Measurements from ENCODE around the gene MYH15. TPM values are rescaled to one million over a fixed set of nuclear protein-coding genes. Genes with fewer than 3 reads are reported as not detected.
A peak's percentile ranks its signal among the peaks of the same experiment; 100 is the strongest.

Gene MYH15
- total RNA-seq = under 1 TPM in 7 of 9 donors, not detected in 2; 0.07 to 0.67 (median 0.19) TPM
- 1 to 10 TPM in 1 of 3 donors, under 1 TPM in 2; 0.13 to 1.0 (median 0.49) TPM for polyA plus RNA-seq
- long read RNA-seq, donor 1 = 0 reads
- long read RNA-seq, donor 2 = 0 reads
- long read RNA-seq, donor 3 = 0 reads
- long read RNA-seq, donor 4 = 0 reads
- long read RNA-seq, donor 5 = 0 reads
- long read RNA-seq, donor 6, partial matches to known transcripts = 0 of 2 reads
- long read RNA-seq, donor 6, other reads (novel, unspliced or antisense) = 2 of 2 reads
- long read RNA-seq, donor 7 = 0 reads
- long read RNA-seq, donor 8 = 0 reads
- long read RNA-seq, donor 9 = 0 reads
- long read RNA-seq, donor 10 = 0 reads

DNA sequence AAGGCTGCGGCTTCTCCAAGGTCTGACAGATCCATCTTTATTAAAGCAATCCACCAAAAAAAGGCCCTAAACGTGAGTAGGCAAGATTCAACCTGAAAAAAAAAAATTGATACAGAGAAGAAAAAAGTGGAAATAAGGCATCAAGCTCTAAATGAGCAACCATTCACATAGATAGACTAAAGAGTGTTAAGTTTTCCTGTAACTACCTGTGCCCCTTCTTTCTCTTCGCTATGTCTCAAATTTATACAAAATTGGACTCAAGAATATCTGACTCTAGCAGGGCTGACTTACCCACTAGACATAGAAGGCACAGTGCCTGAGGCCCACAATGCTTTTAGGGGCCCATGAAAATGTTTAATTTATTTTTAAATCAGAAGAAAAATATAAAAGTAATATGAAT is at the start of gene MYH15:
Gene MYH15, minus strand, starts transcription at position 101 of the 400 bp plus-strand sequence. Its CDS starts 66 bp downstream, at position 35.
- TF ChIP-seq POLR2A (IDR thresholded peaks at IDR 0.05) (no peak), CTCF (IDR thresholded peaks at IDR 0.05) (no peak)
- Histone ChIP-seq H3K9me3 (replicated peaks in 1 of 3) (no peaks in the 10 kb centered on the region), H3K27ac (peak within 1 kb of the TSS in 1 of 5 donors; percentile 6), H3K4me1 (replicated peaks in 1 of 2) (no peaks in the 10 kb centered on the region), H3K4me3 (no peak within 1 kb of the TSS), H3K27me3 (no peaks in the 10 kb centered on the region), H3K36me3 (replicated peaks in 1 of 2) (no peaks in the 10 kb centered on the region)
- 86 to 95% (median 89%) methylated on average over 3 of the region's 3 CpGs for WGBS, 4 donors
- intact Hi-C loops (cut with DNase I) = no loop called here
- DNase-seq = no peak

GRCh38 chr3:108555966-108556581 is 45.7 kb upstream of the MYH15 start:
- intact Hi-C loops (cut with DNase I) = no loop called here
- WGBS, 4 donors = 76 to 88% (median 86%) methylated on average over 2 of the region's 2 CpGs
- Histone ChIP-seq H3K4me1 (replicated peaks in 1 of 2) (no peaks in the 10 kb centered on the region), H3K36me3 (replicated peaks in 1 of 2) (no peaks in the 10 kb centered on the region), H3K9me3 (replicated peaks in 1 of 3) (peaks cover 0 to 5% (median 0%) of the 10 kb centered on the region in 3 donors), H3K27me3 (no peaks in the 10 kb centered on the region), H3K27ac (no peak overlapping the region), H3K4me3 (no peak overlapping the region)
- TF ChIP-seq POLR2A (IDR thresholded peaks at IDR 0.05) (no peak), CTCF (IDR thresholded peaks at IDR 0.05) (no peak)
- DNase-seq = no peak

DNA sequence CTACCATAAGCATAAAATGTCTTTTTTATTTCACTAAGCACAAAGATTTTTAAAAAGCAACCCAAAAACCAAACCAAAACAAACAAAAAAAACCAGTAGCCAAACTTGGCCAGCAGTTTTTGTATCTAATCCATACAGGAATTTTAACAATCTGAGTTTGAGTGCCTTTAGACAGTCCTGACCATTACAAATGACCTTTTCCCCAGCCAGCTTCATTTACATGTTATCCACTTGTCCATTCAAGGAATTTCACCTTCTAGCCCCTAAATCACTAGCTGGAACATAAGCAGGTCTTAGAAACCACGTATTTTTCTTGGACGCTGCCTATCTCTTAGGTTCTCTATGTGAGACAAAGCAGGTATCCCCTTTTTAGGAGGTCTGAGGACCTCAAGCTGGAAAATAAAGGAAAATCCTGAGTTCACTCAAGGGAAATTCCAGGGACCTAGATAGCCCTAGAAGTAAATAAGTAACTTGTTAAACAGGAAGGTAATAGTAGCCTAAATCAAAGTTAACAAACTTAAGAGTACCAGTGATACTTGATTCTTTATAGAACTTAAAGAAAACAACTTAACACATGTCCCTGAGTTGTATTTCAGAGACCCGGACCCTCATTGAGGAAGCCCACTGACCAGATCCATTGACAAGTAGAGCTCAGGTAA is 44.6 kb upstream of the MYH15 start:
- Histone ChIP-seq H3K4me3 (no peak overlapping the region), H3K9me3 (replicated peaks in 1 of 3) (peaks cover 0 to 5% (median 0%) of the 10 kb centered on the region in 3 donors), H3K27me3 (no peaks in the 10 kb centered on the region), H3K4me1 (replicated peaks in 1 of 2) (peaks cover 0 to 2% of the 10 kb centered on the region in 2 donors), H3K27ac (no peak overlapping the region), H3K36me3 (replicated peaks in 1 of 2) (no peaks in the 10 kb centered on the region)
- no peak for TF ChIP-seq CTCF (IDR thresholded peaks at IDR 0.05)
- no peak for TF ChIP-seq POLR2A (IDR thresholded peaks at IDR 0.05)
- WGBS, 4 donors = 76 to 85% (median 80%) methylated on average over 3 of the region's 3 CpGs
- DNase-seq = no peak
- intact Hi-C loops (cut with DNase I) = no loop called here

DNA sequence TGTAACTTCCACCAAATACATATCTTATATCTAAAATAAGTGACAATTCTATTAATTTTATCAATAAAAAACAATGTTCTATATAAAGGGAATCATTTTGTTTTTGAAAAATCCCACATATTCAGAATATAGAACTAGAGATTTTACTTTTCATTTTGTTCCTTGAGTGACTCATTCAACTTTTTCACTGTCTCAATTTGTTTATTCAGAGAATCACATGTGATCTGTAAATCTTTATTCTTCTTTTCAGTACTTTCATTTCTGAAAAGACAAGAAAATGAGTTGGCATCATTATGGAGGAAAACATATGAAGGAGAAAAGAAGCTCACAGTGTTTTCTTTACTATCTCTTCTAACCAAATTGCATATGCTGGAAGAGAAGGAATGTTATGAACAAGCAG is 43.8 kb upstream of the MYH15 start:
- no peak for TF ChIP-seq POLR2A (IDR thresholded peaks at IDR 0.05)
- TF ChIP-seq CTCF (IDR thresholded peaks at IDR 0.05) = no peak
- no peaks in the 10 kb centered on the region for H3K36me3 ChIP-seq (replicated peaks in 1 of 2)
- intact Hi-C loops (cut with DNase I) = no loop called here

More for the DNA sequence above, 43.8 kb upstream of the MYH15 start:
- H3K4me1 ChIP-seq (replicated peaks in 1 of 2) = peaks cover 0 to 3% of the 10 kb centered on the region in 2 donors
- no peak overlapping the region for H3K27ac ChIP-seq
- H3K27me3 ChIP-seq = no peaks in the 10 kb centered on the region
- no peak overlapping the region for H3K4me3 ChIP-seq
- peaks cover 0 to 5% (median 0%) of the 10 kb centered on the region in 3 donors for H3K9me3 ChIP-seq (replicated peaks in 1 of 3)
- no peak for DNase-seq

Data from adrenal gland (tissue), 19 donors.